IPS DF 6.9 (cell line): ENCODE results near the gene VAV2.

Experiments used
- DNase-seq: peaks from one replicate; pipeline ENCODE4 v3.0.0-alpha.2; 2013; ENCODE audit warnings: low read depth, low spot score
- H3K27ac ChIP-seq: one replicate; pipeline ENCODE4 v1.5.1; 2013; ENCODE audit warnings: low read length, control low read depth
- H3K27me3 ChIP-seq: 2 replicates; pipeline ENCODE4 v1.6.1; 2013; ENCODE audit warnings: mild to moderate bottlenecking, low read length; ENCODE audit not compliant: control insufficient read depth, insufficient read depth
- H3K36me3 ChIP-seq: 2 replicates; pipeline ENCODE4 v1.6.1; 2013; ENCODE audit warnings: low read length; ENCODE audit not compliant: control insufficient read depth, insufficient read depth
- H3K4me1 ChIP-seq: 2 replicates; pipeline ENCODE4 v1.6.1; 2013; ENCODE audit warnings: low read length; ENCODE audit not compliant: control insufficient read depth, insufficient read depth
- H3K4me3 ChIP-seq: 2 replicates; pipeline ENCODE4 v1.5.1; 2013; ENCODE audit warnings: mild to moderate bottlenecking, low read length
- H3K9me3 ChIP-seq: 2 replicates; pipeline ENCODE4 v1.6.1; 2013; ENCODE audit warnings: low read length, inconsistent platforms; ENCODE audit not compliant: control insufficient read depth, insufficient read depth
- WGBS: extraction: QIAGEN DNeasy Blood & Tissue Kit; methylation state at CpG from one replicate; pipeline ENCODE4 v1.1.7; 2013; ENCODE audit warnings: mixed read lengths, missing lambda C conversion rate; ENCODE audit not compliant: insufficient read length, insufficient coverage; 5-methylcytosine and 5-hydroxymethylcytosine counted together

Gene VAV2

GRCh38 chr9:133791735-133792649 is 200.1 kb downstream of the VAV2 start:
- H3K36me3 ChIP-seq = peaks cover 3% of the 10 kb centered on the region; the same call in 1 of the 2 replicates
- H3K4me3 ChIP-seq = no peak overlapping the region
- H3K9me3 ChIP-seq = no peaks in the 10 kb centered on the region
- no peaks in the 10 kb centered on the region for H3K27me3 ChIP-seq
- no peak overlapping the region for H3K27ac ChIP-seq
- WGBS = 100% methylated on average over 4 of the region's 18 CpGs
- peaks cover 3% of the 10 kb centered on the region; the same call in 1 of the 2 replicates for H3K4me1 ChIP-seq
- no peak for DNase-seq

DNA sequence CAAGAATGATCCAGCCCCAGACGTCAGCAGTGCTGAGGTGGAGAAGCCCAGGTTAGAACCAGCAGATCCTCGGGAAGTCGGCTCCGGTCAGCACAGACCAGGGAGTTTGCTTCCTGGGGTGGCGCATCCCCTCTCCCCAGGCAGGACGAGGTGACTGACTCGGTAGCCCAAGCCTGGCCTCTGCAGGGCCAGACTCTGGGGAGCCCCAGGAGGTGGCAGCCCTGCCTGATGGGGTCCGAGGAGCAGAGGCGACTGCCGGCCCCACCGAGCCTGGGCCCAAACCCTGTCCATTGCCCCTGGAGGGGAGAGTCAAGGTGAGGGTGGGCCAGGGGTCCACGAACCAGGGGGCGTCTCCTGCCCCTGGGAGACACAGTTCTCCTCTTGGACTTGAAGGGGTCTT is 201.1 kb downstream of the VAV2 start:
- peaks cover 3% of the 10 kb centered on the region; the same call in 1 of the 2 replicates for H3K4me1 ChIP-seq
- H3K27ac ChIP-seq = no peak overlapping the region
- no peak overlapping the region for H3K4me3 ChIP-seq
- H3K36me3 ChIP-seq = peaks cover 4% of the 10 kb centered on the region; the same call in 1 of the 2 replicates
- H3K27me3 ChIP-seq = no peaks in the 10 kb centered on the region
- DNase-seq = no peak
- WGBS = no CpG with 5 or more reads among the region's 13 CpGs
- H3K9me3 ChIP-seq = no peaks in the 10 kb centered on the region

- DNase-seq = no peak
- peaks cover 7% of the 10 kb centered on the region; the same call in 1 of the 2 replicates for H3K36me3 ChIP-seq
- peaks cover 3% of the 10 kb centered on the region; the same call in 1 of the 2 replicates for H3K4me1 ChIP-seq
- no peaks in the 10 kb centered on the region for H3K27me3 ChIP-seq
- no peak overlapping the region for H3K27ac ChIP-seq
- no peak overlapping the region for H3K4me3 ChIP-seq
- no peaks in the 10 kb centered on the region for H3K9me3 ChIP-seq
- WGBS = no CpG with 5 or more reads among the region's 8 CpGs
Observed at GRCh38 chr9:133789778-133790177, 202.3 kb downstream of the VAV2 start.

DNA sequence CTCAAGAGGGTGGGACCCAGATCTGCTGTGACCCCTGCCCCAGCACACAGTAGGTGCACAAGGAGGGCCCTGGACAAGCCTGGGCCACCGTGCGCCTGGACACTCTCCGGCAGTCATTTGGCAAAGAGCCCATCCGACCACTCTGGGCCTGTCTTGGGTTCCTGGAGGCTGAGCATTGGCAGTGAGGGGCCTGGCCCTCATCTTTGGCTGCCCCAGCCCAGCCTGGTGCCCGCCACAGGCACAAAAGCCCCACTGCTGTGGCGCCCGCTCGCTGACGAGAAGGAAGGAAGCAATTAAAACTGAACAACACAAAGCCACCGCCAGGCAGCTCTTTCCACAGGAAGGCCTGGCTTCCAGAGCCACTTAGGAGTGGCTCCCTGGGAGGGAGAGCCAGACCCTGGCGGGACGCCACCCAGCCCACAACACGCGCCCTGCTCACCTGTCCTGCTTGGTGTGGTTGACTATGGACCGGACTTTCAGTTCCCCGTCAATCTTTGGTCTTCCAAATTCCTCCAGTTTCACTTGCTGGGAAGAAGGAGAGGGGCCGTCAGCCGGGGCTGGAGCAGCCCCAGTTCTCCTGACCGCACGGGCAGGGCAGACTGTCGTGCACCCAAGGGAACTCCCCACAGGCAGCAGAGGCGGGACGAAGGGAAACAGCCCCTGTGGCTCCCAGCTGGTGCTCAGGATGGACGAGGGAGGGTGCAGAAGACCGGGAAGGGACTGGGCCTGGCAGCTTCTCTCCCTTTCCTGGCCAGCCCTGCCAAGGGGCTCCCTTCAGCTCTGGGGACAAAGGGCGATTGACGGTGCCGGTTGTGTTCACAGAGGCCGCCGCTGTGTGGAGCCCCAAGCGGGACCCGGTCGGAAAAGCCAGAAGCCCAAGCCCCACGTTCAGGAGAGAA is 203.1 kb downstream of the VAV2 start:
- H3K27me3 ChIP-seq = no peaks in the 10 kb centered on the region
- no peak overlapping the region for H3K27ac ChIP-seq
- H3K4me1 ChIP-seq = peaks cover 3% of the 10 kb centered on the region; the same call in 1 of the 2 replicates
- H3K36me3 ChIP-seq = peaks cover 7% of the 10 kb centered on the region; the same call in 1 of the 2 replicates
- H3K9me3 ChIP-seq = no peaks in the 10 kb centered on the region
- DNase-seq = no peak
- no CpG with 5 or more reads among the region's 34 CpGs for WGBS
- no peak overlapping the region for H3K4me3 ChIP-seq

DNA sequence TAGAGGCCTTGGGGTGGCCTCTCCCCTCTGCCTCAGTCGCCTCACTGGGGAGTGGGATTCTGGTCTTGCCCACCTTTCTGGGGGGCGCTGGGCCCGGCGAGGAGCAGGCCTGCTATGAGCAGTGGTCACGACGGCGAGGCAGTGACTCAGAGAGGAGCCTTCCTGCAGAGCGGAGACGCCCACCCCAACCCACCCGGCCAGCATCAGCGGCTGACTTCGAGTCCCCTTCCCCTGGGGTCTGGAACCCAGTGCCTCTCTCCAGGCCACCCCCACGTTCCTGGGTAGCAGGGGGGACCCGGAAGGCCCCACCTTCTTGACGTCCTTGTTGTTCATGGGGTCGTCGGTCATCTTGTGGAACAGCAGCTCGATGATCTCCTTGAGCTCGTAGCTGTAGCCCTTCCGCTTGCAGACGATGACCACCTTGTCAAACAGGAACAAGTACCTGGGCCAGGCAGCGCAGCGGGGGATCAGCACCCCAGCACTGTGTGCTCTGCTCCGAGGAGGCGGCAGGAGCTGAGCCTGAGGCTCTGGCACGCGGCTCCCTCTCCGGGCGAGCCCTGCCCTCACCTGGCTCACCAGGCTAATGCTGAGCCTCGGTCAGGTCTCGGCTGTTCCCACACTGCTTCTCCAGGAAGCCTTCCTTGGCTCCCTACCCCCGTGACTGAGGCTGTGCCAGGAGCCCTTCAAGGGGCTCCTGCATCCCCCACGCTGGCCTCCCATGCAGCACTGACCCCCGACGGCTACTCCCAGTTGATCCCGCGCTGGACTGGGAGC is 203.9 kb downstream of the VAV2 start:
- Histone ChIP-seq H3K4me1 (peaks cover 2% of the 10 kb centered on the region; the same call in 1 of the 2 replicates), H3K9me3 (no peaks in the 10 kb centered on the region), H3K36me3 (peaks cover 7% of the 10 kb centered on the region; the same call in 1 of the 2 replicates), H3K27me3 (no peaks in the 10 kb centered on the region), H3K4me3 (no peak overlapping the region), H3K27ac (no peak overlapping the region)
- DNase-seq = no peak
- WGBS = no CpG with 5 or more reads among the region's 37 CpGs

- Histone ChIP-seq H3K27me3 (no peaks in the 10 kb centered on the region), H3K4me1 (peaks cover 2% of the 10 kb centered on the region; the same call in 1 of the 2 replicates), H3K36me3 (peaks cover 7% of the 10 kb centered on the region), H3K9me3 (no peaks in the 10 kb centered on the region), H3K4me3 (no peak overlapping the region), H3K27ac (no peak overlapping the region)
- WGBS = no CpG with 5 or more reads among the region's 5 CpGs
- no peak for DNase-seq
Observed at GRCh38 chr9:133787754-133788025, 204.4 kb downstream of the VAV2 start.

DNA sequence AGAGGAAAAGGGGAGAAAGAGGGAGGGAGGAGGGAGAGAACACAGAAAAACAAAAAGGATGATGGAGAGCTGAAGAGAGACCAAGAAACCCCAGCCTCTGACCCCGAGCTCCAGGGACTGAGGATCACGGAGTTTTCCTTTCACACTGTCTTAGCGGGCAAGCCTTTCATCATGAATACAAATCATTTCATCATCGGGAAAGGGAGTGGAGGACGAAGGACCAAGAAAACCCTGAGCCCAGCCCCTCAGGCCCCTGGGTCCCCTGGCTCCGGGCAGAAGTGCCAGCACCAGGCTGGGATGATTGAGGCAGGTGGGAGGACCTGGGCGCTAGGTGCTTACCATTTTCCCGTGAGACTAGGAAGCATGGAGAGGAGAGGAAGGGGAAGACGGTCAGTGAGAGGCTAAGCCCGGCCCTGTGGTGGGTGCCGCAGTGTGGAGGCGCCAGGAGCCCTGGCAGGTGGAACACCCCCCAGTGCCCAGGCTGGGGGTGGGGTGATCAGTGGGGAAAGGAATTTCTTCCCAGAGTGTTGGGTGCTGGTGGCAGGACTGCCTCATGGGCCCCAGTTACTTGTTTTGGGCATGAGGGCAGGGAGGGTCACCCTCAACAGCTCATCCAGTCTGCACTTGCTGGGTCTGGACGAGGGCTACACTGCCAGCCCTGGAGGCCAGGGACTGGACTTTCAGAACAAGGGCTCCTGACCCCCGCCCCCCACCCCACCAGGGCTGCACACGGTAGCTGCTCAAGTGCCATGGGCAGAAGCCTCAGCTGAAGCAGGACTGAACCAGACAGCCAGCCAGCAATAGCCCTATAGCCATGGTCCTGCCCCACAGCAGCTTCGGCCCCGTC is 205.0 kb downstream of the VAV2 start:
- Histone ChIP-seq H3K4me1 (peaks cover 2% of the 10 kb centered on the region; the same call in 1 of the 2 replicates), H3K4me3 (no peak overlapping the region), H3K9me3 (no peaks in the 10 kb centered on the region), H3K36me3 (peaks cover 7% of the 10 kb centered on the region), H3K27me3 (no peaks in the 10 kb centered on the region), H3K27ac (no peak overlapping the region)
- no CpG with 5 or more reads among the region's 17 CpGs for whole genome bisulfite sequencing
- no peak for DNase-seq

DNA sequence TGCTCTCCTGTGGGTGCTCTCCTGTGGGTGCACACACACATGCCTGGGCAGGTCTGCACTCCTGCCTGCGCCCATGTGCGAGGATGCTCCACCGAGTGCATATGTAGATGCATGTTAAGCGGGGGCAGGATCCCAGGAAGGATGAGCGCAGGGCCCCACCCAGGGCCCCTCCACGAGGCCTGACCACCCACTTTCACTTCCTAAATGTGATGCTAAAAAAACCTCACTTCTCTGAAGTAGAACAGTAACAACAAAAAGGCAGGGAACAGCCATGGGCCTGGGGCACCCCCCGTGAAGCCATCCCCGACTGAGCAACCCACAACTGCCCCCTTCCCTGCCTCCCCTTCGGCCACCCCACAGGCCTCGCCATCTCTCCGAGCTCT is 205.8 kb downstream of the VAV2 start:
- Histone ChIP-seq H3K4me1 (peaks cover 2% of the 10 kb centered on the region; the same call in 1 of the 2 replicates), H3K9me3 (no peaks in the 10 kb centered on the region), H3K27me3 (no peaks in the 10 kb centered on the region), H3K36me3 (peaks cover 7% of the 10 kb centered on the region), H3K27ac (no peak overlapping the region), H3K4me3 (no peak overlapping the region)
- no peak for DNase-seq
- no CpG with 5 or more reads among the region's 11 CpGs for WGBS

GRCh38 chr9:133785753-133786370 is 206.3 kb downstream of the VAV2 start:
- H3K4me1 ChIP-seq = peaks cover 2% of the 10 kb centered on the region; the same call in 1 of the 2 replicates
- DNase-seq = no peak
- H3K27me3 ChIP-seq = no peaks in the 10 kb centered on the region
- H3K9me3 ChIP-seq = no peaks in the 10 kb centered on the region
- no peak overlapping the region for H3K27ac ChIP-seq
- no peak overlapping the region for H3K4me3 ChIP-seq
- peaks cover 7% of the 10 kb centered on the region for H3K36me3 ChIP-seq
- WGBS = no CpG with 5 or more reads among the region's 16 CpGs
